GM23338 (cell line): ENCODE results near the gene COP1. TPM values are rescaled to one million over a fixed set of nuclear protein-coding genes. Genes with fewer than 3 reads are reported as not detected.

Experiments used
- ATAC-seq: fragments of 200-7000 bp; cut with Tn5 transposase; 3 replicates; pipeline ENCODE4 v1.9.1; 2020
- DNase-seq: peaks from one replicate; pipeline ENCODE4 v3.0.0-alpha.2; 2015; ENCODE audit warnings: low spot score
- H2AFZ ChIP-seq: fragments of 200-600 bp; sonication (generic); 2 replicates; pipeline ENCODE4 v1.8.0; 2016; ENCODE audit warnings: antibody characterized with exemption, mild to moderate bottlenecking, moderate library complexity
- H3F3A ChIP-seq: fragments of 200-600 bp; sonication (generic); replicated peaks from 2 replicates; pipeline ENCODE4 v1.8.0; 2017; ENCODE audit warnings: antibody characterized with exemption, mixed run types, low read depth
- H3K27ac ChIP-seq: fragments of 200-600 bp; sonication (generic); 2 replicates; pipeline ENCODE4 v1.6.1; 2016; ENCODE audit warnings: low read depth
- H3K27me3 ChIP-seq: fragments of 200-600 bp; sonication (generic); 2 replicates; pipeline ENCODE4 v1.8.0; 2016; ENCODE audit warnings: mild to moderate bottlenecking, mixed run types, moderate library complexity; ENCODE audit not compliant: insufficient read depth
- H3K36me3 ChIP-seq: fragments of 200-600 bp; sonication (generic); 2 replicates; pipeline ENCODE4 v1.8.0; 2016; ENCODE audit warnings: mild to moderate bottlenecking; ENCODE audit not compliant: insufficient read depth
- H3K4me1 ChIP-seq: fragments of 200-600 bp; sonication (generic); 2 replicates; pipeline ENCODE4 v1.8.0; 2016; ENCODE audit warnings: mild to moderate bottlenecking, moderate library complexity; ENCODE audit not compliant: insufficient read depth
- H3K4me2 ChIP-seq: fragments of 200-600 bp; sonication (generic); 2 replicates; pipeline ENCODE4 v1.7.1; 2017; ENCODE audit warnings: mixed run types
- H3K4me3 ChIP-seq: fragments of 200-600 bp; sonication (generic); 2 replicates; pipeline ENCODE4 v1.6.1; 2016; ENCODE audit warnings: mixed run types
- H3K79me2 ChIP-seq: fragments of 200-600 bp; sonication (generic); replicated peaks from 2 replicates; pipeline ENCODE4 v1.8.0; 2017; ENCODE audit warnings: mild to moderate bottlenecking; ENCODE audit not compliant: insufficient read depth
- H3K9me2 ChIP-seq: fragments of 200-600 bp; sonication (generic); 2 replicates; pipeline ENCODE4 v1.8.0; 2017; ENCODE audit not compliant: insufficient read depth
- H4K20me1 ChIP-seq: fragments of 200-600 bp; sonication (generic); replicated peaks from 2 replicates; pipeline ENCODE4 v1.8.0; 2017; ENCODE audit warnings: mild to moderate bottlenecking; ENCODE audit not compliant: insufficient read depth
- H3K27ac Mint-ChIP-seq: 2 replicates; pipeline ENCODE4 v1.8.0; 2020; ENCODE audit warnings: inconsistent platforms, mild to moderate bottlenecking, moderate library complexity, mixed read lengths
- H3K27me3 Mint-ChIP-seq: 3 replicates; pipeline ENCODE4 v1.8.0; 2022; ENCODE audit warnings: low read depth, mild to moderate bottlenecking, moderate library complexity, mixed read lengths, inconsistent platforms; ENCODE audit not compliant: insufficient read depth, poor library complexity
- H3K36me3 Mint-ChIP-seq: 3 replicates; pipeline ENCODE4 v1.8.0; 2021; ENCODE audit warnings: low read depth, mild to moderate bottlenecking, inconsistent platforms, moderate library complexity, mixed read lengths
- H3K4me1 Mint-ChIP-seq: 3 replicates; pipeline ENCODE4 v1.8.0; 2020; ENCODE audit warnings: mild to moderate bottlenecking, inconsistent platforms, mixed read lengths
- H3K4me3 Mint-ChIP-seq: 3 replicates; pipeline ENCODE4 v1.8.0; 2021; ENCODE audit warnings: moderate library complexity, mild to moderate bottlenecking, inconsistent platforms, mixed read lengths
- H3K9me3 Mint-ChIP-seq: 3 replicates; pipeline ENCODE4 v1.8.0; 2020; ENCODE audit warnings: moderate library complexity, mild to moderate bottlenecking, inconsistent platforms, mixed read lengths
- CTCF ChIP-seq, 2 experiments: fragments of 200-600 bp in 1 of 2; sonication (generic) in 1 of 2; conservative IDR thresholded peaks; 2 replicates each; pipeline versions ENCODE4 v1.5.1 to v1.6.1; 2016 to 2017; ENCODE audit warnings: antibody characterized with exemption in 2 of 2, low read depth in 2 of 2, mild to moderate bottlenecking in 2 of 2, moderate library complexity in 1 of 2
- ETS1 ChIP-seq: IDR thresholded peaks from 2 replicates; pipeline ENCODE4 v1.6.1; 2016; ENCODE audit warnings: antibody characterized with exemption
- EZH2 ChIP-seq: fragments of 200-600 bp; sonication (generic); IDR thresholded peaks from one replicate; pipeline ENCODE4 v1.8.0; 2017; ENCODE audit warnings: antibody characterized with exemption, mild to moderate bottlenecking, low read depth; ENCODE audit not compliant: unreplicated experiment
- JUNB ChIP-seq: IDR thresholded peaks from one replicate; pipeline ENCODE4 v1.6.1; 2016; ENCODE audit warnings: antibody characterized with exemption; ENCODE audit not compliant: unreplicated experiment
- ZNF114 ChIP-seq: fragments of 250-450 bp; sonication (Bioruptor Pico); IDR thresholded peaks from 2 replicates; pipeline ENCODE4 v1.5.0; 2020; ENCODE audit warnings: mild to moderate bottlenecking, moderate library complexity
- ZNF462 ChIP-seq: fragments of 250-450 bp; sonication (Bioruptor Pico); IDR thresholded peaks from 2 replicates; pipeline ENCODE4 v1.5.0; 2020; ENCODE audit warnings: mild to moderate bottlenecking, moderate library complexity
- polyA plus RNA-seq: library from polyadenylated mRNA; unstranded; fragments of >200 nt; fragmentation: Nextera tagmentation; extraction: Ambion mirVana; gene quantifications from 2 replicates; pipeline ENCODE4 v1.2.1, GENCODE V29; 2016
- total RNA-seq: library from RNA; depleted of rRNA; stranded (reverse); fragments of >200 nt; shearing (Covaris generic); gene quantifications from 2 replicates; pipeline ENCODE4 v1.2.3, GENCODE V29; 2014

COP1 gene
- total and polyA plus RNA-seq, 2 experiments from 2014 or later: 54.0 to 54.9 TPM

- ATAC-seq (no peak), DNase-seq (no peak)
- H3K4me2 ChIP-seq: no peak overlapping the region
- H3K4me1 ChIP-seq: no peaks in the 10 kb centered on the region
- H3K9me2 ChIP-seq: no peaks in the 10 kb centered on the region
- peaks cover 2% of the 10 kb centered on the region for H3K27me3 Mint-ChIP-seq
- peaks cover 24% of the 10 kb centered on the region for H3K36me3 Mint-ChIP-seq
- no peak overlapping the region for H3K4me3 Mint-ChIP-seq
- H3K4me1 Mint-ChIP-seq: no peaks in the 10 kb centered on the region
- no peaks in the 10 kb centered on the region for H3K27me3 ChIP-seq
- H3K27ac Mint-ChIP-seq: no peak overlapping the region
- no peak overlapping the region for H3K27ac ChIP-seq
- H3K36me3 ChIP-seq: peaks cover 6% of the 10 kb centered on the region; the same call in 1 of the 2 replicates
- H3K79me2 ChIP-seq: no peaks in the 10 kb centered on the region
- H3K9me3 Mint-ChIP-seq: peaks cover 15% of the 10 kb centered on the region
- TF ChIP-seq ZNF114 (CRISPR knock-in tag) (no peak), EZH2 (no peak), ETS1 (no peak), JUNB (no peak)
- no peak overlapping the region for H3K4me3 ChIP-seq
- no peak overlapping the region for H2AFZ ChIP-seq
- no peaks in the 10 kb centered on the region; the same call in 1 of the 2 replicates for H4K20me1 ChIP-seq
- no peaks in the 10 kb centered on the region for H3F3A ChIP-seq
These were observed 228.6 kb downstream of the COP1 start for GRCh38 chr1:175978476-175978875.

- H3F3A ChIP-seq: no peaks in the 10 kb centered on the region
- H3K79me2 ChIP-seq: no peaks in the 10 kb centered on the region
- no peaks in the 10 kb centered on the region; the same call in 1 of the 2 replicates for H4K20me1 ChIP-seq
- Mint-ChIP-seq H3K4me1 (no peaks in the 10 kb centered on the region), H3K27ac (no peak overlapping the region), H3K4me3 (no peak overlapping the region), H3K9me3 (0 out of 3 replicates have a peak, but pooled peaks cover 3% of the 10 kb centered on the region), H3K27me3 (peaks cover 2% of the 10 kb centered on the region), H3K36me3 (peaks cover 10% of the 10 kb centered on the region)
- no peak overlapping the region for H3K4me3 ChIP-seq
- DNase-seq (no peak), ATAC-seq (no peak)
- H3K27ac ChIP-seq: no peak overlapping the region
- no peaks in the 10 kb centered on the region for H3K36me3 ChIP-seq
- H3K9me2 ChIP-seq: no peaks in the 10 kb centered on the region
- no peaks in the 10 kb centered on the region for H3K27me3 ChIP-seq
- H3K4me1 ChIP-seq: no peaks in the 10 kb centered on the region
- no peak for TF ChIP-seq CTCF (conservative IDR thresholded peaks at IDR 0.05; ENCODE audit: low read depth in 2 of 2)
- H3K4me2 ChIP-seq: no peak overlapping the region
- H2AFZ ChIP-seq: no peak overlapping the region
These were observed 230.0 kb downstream of the COP1 start for GRCh38 chr1:175976865-175977642.

- H3K4me1 ChIP-seq: peaks cover 10% of the 10 kb centered on the region
- H3F3A ChIP-seq: no peaks in the 10 kb centered on the region
- Mint-ChIP-seq H3K27me3 (peaks cover 2% of the 10 kb centered on the region), H3K4me3 (no peak overlapping the region), H3K27ac (no peak overlapping the region), H3K9me3 (no peaks in the 10 kb centered on the region), H3K4me1 (no peaks in the 10 kb centered on the region; the same call in 2 of the 3 replicates), H3K36me3 (peaks cover 6% of the 10 kb centered on the region; the same call in 2 of the 3 replicates)
- H4K20me1 ChIP-seq: no peaks in the 10 kb centered on the region
- no peaks in the 10 kb centered on the region for H3K27me3 ChIP-seq
- no peak overlapping the region for H3K4me3 ChIP-seq
- H3K9me2 ChIP-seq: no peaks in the 10 kb centered on the region
- peak; percentile 14 for DNase-seq
- H3K27ac ChIP-seq: no peak overlapping the region
- H3K4me2 ChIP-seq: peak overlapping the region; percentile 34; the same call in 1 of the 2 replicates
- H3K79me2 ChIP-seq: no peaks in the 10 kb centered on the region
- H3K36me3 ChIP-seq: 0 out of 2 replicates have a peak, but pooled peaks cover 4% of the 10 kb centered on the region
- ATAC-seq: no peak
- H2AFZ ChIP-seq: no peak overlapping the region
- no peak for TF ChIP-seq ZNF462 (CRISPR knock-in tag)
These were observed 237.9 kb downstream of the COP1 start for GRCh38 chr1:175969231-175969630.
